ENCODE measurements around the gene AKR7A2. TPM values are rescaled to one million over a fixed set of nuclear protein-coding genes. Genes with fewer than 3 reads are reported as not detected.
A peak's percentile ranks its signal among the peaks of the same experiment; 100 is the strongest.

AKR7A2 gene
- total RNA-seq, 1 experiment from 2014 or later: 52.7 TPM

GRCh38 chr1:19343617-19344350 lies 31.8 kb upstream of the AKR7A2 start:
- DNase-seq (ENCODE audit: low read depth): no peak

- DNase-seq (ENCODE audit: low read depth): no peak
These were observed 31.1 kb upstream of the AKR7A2 start for GRCh38 chr1:19342894-19343616.

- no peak for DNase-seq (ENCODE audit: low read depth)
These were observed 30.3 kb upstream of the AKR7A2 start for GRCh38 chr1:19342062-19342750.

GRCh38 chr1:19341201-19342061 lies 29.5 kb upstream of the AKR7A2 start:
- peak; percentile 79 for DNase-seq (ENCODE audit: low read depth)

GRCh38 chr1:19340387-19340937 lies 28.5 kb upstream of the AKR7A2 start:
- DNase-seq (ENCODE audit: low read depth): no peak

- no peak for DNase-seq (ENCODE audit: low read depth)
These were observed 27.4 kb upstream of the AKR7A2 start for GRCh38 chr1:19339214-19339861.

GRCh38 chr1:19338323-19338762 lies 26.4 kb upstream of the AKR7A2 start:
- DNase-seq (ENCODE audit: low read depth): no peak

- no peak for DNase-seq (ENCODE audit: low read depth)
These were observed 25.3 kb upstream of the AKR7A2 start for GRCh38 chr1:19337289-19337688.

- peak; percentile 71 for DNase-seq (ENCODE audit: low read depth)
These were observed 24.6 kb upstream of the AKR7A2 start for GRCh38 chr1:19336543-19336942.

- no peak for DNase-seq (ENCODE audit: low read depth)
These were observed 21.8 kb upstream of the AKR7A2 start for GRCh38 chr1:19333587-19334354.

- no peak for DNase-seq (ENCODE audit: low read depth)
These were observed 20.9 kb upstream of the AKR7A2 start for GRCh38 chr1:19332832-19333231.

- DNase-seq (ENCODE audit: low read depth): no peak
These were observed 19.4 kb upstream of the AKR7A2 start for GRCh38 chr1:19331262-19331878.

GRCh38 chr1:19330449-19331135 lies 18.6 kb upstream of the AKR7A2 start:
- DNase-seq (ENCODE audit: low read depth): no peak

GRCh38 chr1:19329611-19330010 lies 17.7 kb upstream of the AKR7A2 start:
- DNase-seq (ENCODE audit: low read depth): no peak

GRCh38 chr1:19329188-19329587 lies 17.2 kb upstream of the AKR7A2 start:
- DNase-seq (ENCODE audit: low read depth): no peak

- DNase-seq (ENCODE audit: low read depth): no peak
These were observed 16.5 kb upstream of the AKR7A2 start for GRCh38 chr1:19328486-19328885.

- DNase-seq (ENCODE audit: low read depth): no peak
These were observed 15.8 kb upstream of the AKR7A2 start for GRCh38 chr1:19327736-19328135.

- DNase-seq (ENCODE audit: low read depth): no peak
These were observed 15.4 kb upstream of the AKR7A2 start for GRCh38 chr1:19327301-19327700.

GRCh38 chr1:19326748-19327065 lies 14.8 kb upstream of the AKR7A2 start:
- no peak for DNase-seq (ENCODE audit: low read depth)
